GM13976 (cell line): ENCODE results near the gene NEAT1.

Experiments
- DNase-seq: peaks from one replicate; pipeline ENCODE4 v3.0.0; 2012; ENCODE audit warnings: low spot score
- in situ Hi-C: fragments of 300-500 bp; cut with MboI; formaldehyde crosslinking; loops from one replicate; pipeline ENCODE4 v1.12.0; 2022; ENCODE audit warnings: low sequenced_read_pairs, mixed read lengths, inconsistent platforms; ENCODE audit not compliant: unreplicated experiment
- TF ChIP-seq, protein P1 (sequence below): IDR thresholded peaks from 2 replicates; pipeline ENCODE4 v1.5.1; 2012; ENCODE audit warnings: borderline replicate concordance, mild to moderate bottlenecking; ENCODE audit not compliant: insufficient read depth; ENCODE audit errors: extremely low read depth, missing control alignments, control extremely low read depth

Gene NEAT1

DNA sequence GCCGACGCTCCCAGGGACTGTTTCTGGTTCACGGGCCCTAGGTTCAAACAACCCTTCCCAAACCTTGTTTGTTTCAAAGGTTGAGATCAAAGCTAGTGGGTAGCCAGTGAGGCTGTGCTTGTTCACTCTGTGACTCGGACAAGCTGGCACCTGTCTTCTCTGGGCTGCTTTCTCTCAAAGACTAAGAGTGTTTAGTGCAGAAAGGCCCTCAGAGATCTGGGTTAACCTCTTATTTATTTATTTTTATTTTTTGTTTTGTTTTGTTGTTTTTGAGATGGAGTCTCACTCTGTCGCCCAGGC lies 63.3 kb downstream of the NEAT1 start:
- TF ChIP-seq, protein P1, sequence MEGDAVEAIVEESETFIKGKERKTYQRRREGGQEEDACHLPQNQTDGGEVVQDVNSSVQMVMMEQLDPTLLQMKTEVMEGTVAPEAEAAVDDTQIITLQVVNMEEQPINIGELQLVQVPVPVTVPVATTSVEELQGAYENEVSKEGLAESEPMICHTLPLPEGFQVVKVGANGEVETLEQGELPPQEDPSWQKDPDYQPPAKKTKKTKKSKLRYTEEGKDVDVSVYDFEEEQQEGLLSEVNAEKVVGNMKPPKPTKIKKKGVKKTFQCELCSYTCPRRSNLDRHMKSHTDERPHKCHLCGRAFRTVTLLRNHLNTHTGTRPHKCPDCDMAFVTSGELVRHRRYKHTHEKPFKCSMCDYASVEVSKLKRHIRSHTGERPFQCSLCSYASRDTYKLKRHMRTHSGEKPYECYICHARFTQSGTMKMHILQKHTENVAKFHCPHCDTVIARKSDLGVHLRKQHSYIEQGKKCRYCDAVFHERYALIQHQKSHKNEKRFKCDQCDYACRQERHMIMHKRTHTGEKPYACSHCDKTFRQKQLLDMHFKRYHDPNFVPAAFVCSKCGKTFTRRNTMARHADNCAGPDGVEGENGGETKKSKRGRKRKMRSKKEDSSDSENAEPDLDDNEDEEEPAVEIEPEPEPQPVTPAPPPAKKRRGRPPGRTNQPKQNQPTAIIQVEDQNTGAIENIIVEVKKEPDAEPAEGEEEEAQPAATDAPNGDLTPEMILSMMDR, result no peak
- DNase-seq, result no peak

DNA sequence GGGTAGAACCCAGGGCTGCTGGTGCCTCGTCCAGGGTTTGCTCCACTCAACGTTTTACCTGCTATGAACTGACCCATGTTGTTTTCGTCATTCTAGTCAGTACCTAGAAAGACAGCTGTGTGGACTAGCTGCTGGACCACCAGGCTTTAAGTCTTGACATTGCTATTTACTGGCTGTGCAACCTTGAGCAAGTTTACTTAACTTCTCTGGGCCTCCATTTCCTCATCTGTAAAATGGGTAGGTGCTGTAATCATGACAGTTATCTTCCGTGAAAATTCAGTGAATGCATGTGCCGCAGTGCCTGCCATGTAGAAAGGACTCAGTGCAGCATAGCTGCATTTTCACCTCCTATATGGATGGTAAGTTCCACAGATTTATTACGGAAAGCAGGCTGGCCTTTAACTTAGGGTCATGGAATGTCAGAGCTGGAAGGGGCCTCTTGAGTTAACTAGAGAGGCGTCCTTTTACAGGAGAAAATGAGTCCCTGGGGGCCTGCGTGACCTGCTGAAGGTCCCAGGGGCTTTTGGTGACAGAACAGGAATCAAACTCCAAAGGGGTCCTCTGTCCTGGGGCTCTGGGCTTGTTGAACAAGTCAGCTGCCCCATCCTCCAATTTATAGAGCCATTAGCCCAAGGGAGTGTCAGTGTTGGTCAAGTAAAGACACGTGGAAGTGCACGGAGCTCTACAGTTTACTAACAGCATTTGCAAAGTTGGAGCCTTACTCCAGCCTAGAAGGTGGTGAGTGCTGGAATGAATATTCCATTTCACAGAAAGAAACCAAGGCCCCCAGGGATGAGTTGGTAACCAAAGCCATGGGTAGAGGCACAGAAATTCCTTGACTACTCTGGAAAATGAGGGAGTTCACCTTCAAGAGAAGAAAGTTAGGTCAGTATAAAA lies 64.2 kb downstream of the NEAT1 start:
- in situ Hi-C loops, result no loop called here
- DNase-seq, result no peak
- TF ChIP-seq, protein P1, result no peak

More for the DNA sequence above, 63.3 kb downstream of the NEAT1 start:
- in situ Hi-C loops, result no loop called here

DNA sequence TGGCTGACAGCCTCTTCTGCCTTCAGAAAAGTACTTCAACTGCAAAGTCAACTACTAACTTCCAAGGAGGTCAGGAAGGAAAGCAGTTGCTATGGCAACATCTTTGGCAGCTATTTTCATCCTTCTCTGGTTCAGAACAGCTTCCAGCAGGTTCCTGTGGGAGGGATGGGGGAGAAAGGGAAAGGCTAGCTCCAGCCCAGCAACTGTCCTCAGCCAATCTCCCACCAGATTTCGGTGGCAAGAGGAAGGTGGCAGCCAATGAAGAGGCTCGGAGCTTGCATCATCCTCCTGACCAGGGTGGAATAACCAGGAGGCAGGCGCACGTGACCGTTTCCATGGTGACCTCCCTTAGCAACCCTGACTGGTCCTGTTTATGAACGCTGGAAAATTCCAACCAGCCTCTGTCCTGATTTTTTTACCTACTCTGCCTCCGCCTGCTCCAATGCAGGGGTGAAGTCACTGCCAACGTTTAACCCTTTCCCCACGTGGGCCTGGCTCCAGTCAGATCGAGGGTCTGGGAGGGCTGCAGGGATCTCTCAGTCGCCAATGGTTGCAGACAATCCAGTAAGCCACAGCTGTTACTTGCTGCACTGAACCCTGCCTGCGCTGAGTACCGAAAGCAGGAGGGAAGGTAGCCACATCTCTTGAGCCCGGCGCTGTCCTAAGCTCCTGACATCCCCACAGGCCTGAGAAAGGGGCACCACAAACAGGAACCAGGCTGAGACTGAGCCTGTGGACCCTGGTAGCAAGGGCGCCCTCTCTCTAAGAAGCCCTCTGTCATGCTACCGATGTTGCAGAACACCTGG lies 65.1 kb downstream of the NEAT1 start:
- peak; percentile 82 for DNase-seq
- in situ Hi-C loops, result no loop called here
- TF ChIP-seq, protein P1, result no peak

DNA sequence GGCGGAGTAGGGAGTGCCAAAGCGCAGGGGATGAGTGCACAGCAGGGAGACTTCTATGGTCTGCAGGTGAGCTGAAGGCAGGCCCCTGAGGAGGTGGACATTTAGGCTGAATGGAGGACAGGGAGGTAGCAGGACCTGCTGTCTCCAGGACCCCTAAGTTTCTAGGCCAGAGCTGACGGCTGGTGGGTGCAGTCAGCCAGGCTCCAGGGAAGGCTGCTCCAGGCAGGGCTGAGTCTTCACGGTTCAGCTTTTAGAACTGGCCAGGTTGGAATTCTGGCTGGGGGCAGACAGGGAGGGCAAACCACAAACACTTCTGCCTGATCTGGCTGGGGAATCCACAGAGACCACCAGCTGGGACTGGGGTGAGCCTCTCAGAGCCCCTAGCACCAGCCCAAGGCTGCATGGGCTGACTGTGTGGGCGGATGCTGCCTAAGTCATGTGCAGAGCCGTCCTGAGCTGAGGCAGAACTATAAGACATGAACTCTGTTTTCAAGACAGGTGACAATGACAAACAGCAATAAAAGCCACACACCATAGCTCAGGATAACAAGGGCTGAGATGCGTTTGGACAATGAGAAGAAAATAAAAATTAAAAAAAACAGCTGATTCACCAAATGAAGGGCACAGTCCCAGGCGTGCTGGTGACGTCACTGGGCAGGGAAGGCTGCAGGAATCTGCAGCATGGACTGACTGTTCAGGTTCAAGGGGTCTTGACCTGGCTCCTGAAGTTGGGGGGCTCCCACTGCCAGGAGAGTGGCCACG lies 65.9 kb downstream of the NEAT1 start:
- DNase-seq, result peak; percentile 37
- TF ChIP-seq, protein P1, result no peak
- in situ Hi-C loops, result no loop called here

DNA sequence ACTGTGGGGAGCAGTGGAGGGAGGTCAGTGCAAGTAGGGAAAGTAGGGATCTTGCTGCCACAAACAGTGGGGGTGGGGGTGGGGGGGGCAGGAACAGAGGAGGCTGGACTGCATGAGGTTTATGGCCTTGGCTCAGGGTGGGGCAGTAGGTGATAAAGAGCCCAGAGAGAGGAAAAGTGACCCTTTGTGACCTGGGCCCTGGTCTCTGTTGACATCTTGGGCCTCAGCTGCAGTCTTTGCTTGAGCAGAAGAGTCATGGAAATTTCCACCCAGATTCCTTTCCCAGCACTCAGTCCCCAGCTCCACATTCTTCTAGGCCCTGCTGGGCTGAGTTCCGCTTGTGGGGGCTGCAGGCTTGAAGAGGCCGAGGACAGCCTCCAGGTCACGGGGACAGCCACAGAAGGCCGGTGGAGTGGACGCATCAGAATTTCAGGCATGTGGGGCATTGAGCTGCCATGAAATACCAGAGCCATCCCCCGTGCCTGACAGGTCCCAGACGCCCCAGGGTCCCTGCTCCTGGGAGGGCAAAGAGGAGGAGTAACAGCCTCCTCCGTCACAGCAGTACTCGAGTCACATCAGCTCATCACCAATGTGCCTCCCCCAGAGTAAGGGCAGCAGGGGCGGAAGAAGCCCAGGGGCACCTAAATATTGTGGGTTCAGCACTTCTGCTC lies 66.6 kb downstream of the NEAT1 start:
- DNase-seq, result no peak
- TF ChIP-seq, protein P1, result no peak
- in situ Hi-C loops, result no loop called here
